Transverse colon (tissue), 4 donors: ENCODE data around the gene PRPH. TPM values are rescaled to one million over a fixed set of nuclear protein-coding genes. Genes with fewer than 3 reads are reported as not detected.

Experiments
- DNase-seq: peaks from one replicate; pipeline ENCODE4 v3.0.0-alpha.2; 2019
- H3K27ac ChIP-seq, 4 donors: fragments of 200-600 bp; sonication (generic); 2 replicates each; pipeline ENCODE4 v1.5.1; 2016 to 2018; ENCODE audit warnings: inconsistent platforms in 4 of 4
- H3K27me3 ChIP-seq: fragments of 200-600 bp; sonication (generic); 2 replicates; pipeline ENCODE4 v1.5.1; 2017; ENCODE audit warnings: inconsistent platforms
- H3K36me3 ChIP-seq, 4 donors: fragments of 200-600 bp; sonication (generic); 2 replicates each; pipeline ENCODE4 v1.5.1; 2017 to 2019; ENCODE audit warnings: inconsistent platforms in 4 of 4
- H3K4me1 ChIP-seq, 4 donors: fragments of 200-600 bp; sonication (generic); 2 replicates each; pipeline ENCODE4 v1.5.1; 2017 to 2020; ENCODE audit warnings: inconsistent platforms in 4 of 4
- H3K4me3 ChIP-seq, 4 donors: fragments of 200-600 bp; sonication (generic); 1 replicate in 1 of 4; 2 replicates in 3 of 4; pipeline versions ENCODE4 v1.5.1 to v1.6.1; 2017 to 2019; ENCODE audit warnings: inconsistent platforms in 4 of 4
- H3K9me3 ChIP-seq, 2 donors: fragments of 200-600 bp; sonication (generic); 2 replicates each; pipeline ENCODE4 v1.5.1; 2017 to 2019; ENCODE audit warnings: inconsistent platforms in 2 of 2
- EP300 ChIP-seq: sonication (generic); formaldehyde crosslinking; IDR thresholded peaks from one replicate; pipeline ENCODE4 v1.6.1; 2017; ENCODE audit warnings: antibody characterized with exemption, low read depth
- POLR2A ChIP-seq: fragments of 450-650 bp; IDR thresholded peaks from one replicate; pipeline ENCODE4 v1.6.1; 2016; ENCODE audit warnings: antibody characterized with exemption, mild to moderate bottlenecking, moderate library complexity
- POLR2AphosphoS5 ChIP-seq, 3 donors: sonication (generic); formaldehyde crosslinking; IDR thresholded peaks; one replicate each; pipeline ENCODE4 v1.6.1; 2016; ENCODE audit warnings: antibody characterized with exemption in 3 of 3
- WGBS, 2 donors: methylation state at CpG; one replicate each; pipeline ENCODE4 v1.1.5; 2018; ENCODE audit warnings: low coverage in 1 of 2; 5-methylcytosine and 5-hydroxymethylcytosine counted together
- in situ Hi-C, 4 donors: fragments of 200-750 bp; cut with MboI; loops; one replicate each; pipeline versions ENCODE4 v1.15.0 to v1.15.1; 2017; ENCODE audit warnings: low sequenced_read_pairs in 3 of 4, low pct_ligation_motif_present in 1 of 4, low pct_unique_long_range_greater_than_20kb in 1 of 4
- intact Hi-C: fragments of 100-400 bp; cut with DNase I; formaldehyde crosslinking; loops from one replicate; pipeline ENCODE4 v1.15.1; 2023; ENCODE audit warnings: low total_unique reads
- total RNA-seq, 4 donors: library from RNA; depleted of rRNA; stranded (reverse); fragments of >200 nt; gene quantifications; one replicate each; pipeline ENCODE4 v1.1.0, GENCODE V29; 2016
- TF ChIP-seq, protein P1 (sequence below), 5 experiments: fragments of 200-600 bp in 3 of 5; fragments of 450-650 bp in 2 of 5; sonication (generic) in 3 of 5; IDR thresholded peaks; 1 replicate in 2 of 5; 2 replicates in 3 of 5; pipeline ENCODE4 v1.5.1; 2016 to 2017; ENCODE audit warnings: antibody characterized with exemption in 5 of 5, inconsistent platforms in 3 of 5, mild to moderate bottlenecking in 2 of 5, moderate library complexity in 1 of 5

PRPH gene
- total RNA-seq, 4 donors from 2014 or later: 7.9 to 18.7 (median 10.5) TPM

DNA sequence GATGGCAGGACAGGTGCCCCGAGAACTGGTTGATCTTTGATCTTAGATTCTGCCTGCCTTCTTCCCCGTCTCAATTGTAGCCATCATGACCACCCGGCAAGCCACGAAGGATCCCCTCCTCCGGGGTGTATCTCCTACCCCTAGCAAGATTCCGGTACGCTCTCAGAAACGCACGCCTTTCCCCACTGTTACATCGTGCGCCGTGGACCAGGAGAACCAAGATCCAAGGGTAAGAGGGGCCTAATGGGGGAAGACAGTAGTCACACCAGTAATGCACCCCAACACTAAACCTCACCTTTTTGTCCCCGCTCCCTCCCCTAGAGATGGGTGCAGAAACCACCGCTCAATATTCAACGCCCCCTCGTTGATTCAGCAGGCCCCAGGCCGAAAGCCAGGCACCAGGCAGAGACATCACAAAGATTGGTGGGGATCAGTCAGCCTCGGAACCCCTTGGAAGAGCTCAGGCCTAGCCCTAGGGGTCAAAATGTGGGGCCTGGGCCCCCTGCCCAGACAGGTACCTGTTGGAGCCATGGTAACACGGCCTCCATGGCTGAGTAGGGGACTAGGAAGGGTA, 28.7 kb downstream of the PRPH start:
- no peaks in the 10 kb centered on the region for H3K27me3 ChIP-seq
- no peaks in the 10 kb centered on the region for H3K36me3 ChIP-seq
- peaks cover 4 to 17% (median 13%) of the 10 kb centered on the region in 4 donors for H3K4me1 ChIP-seq
- peak overlapping the region; percentile 49 to 86 (median 66) for H3K4me3 ChIP-seq
- no peak overlapping the region for H3K27ac ChIP-seq
- H3K9me3 ChIP-seq: no peaks in the 10 kb centered on the region
- DNase-seq: no peak
- WGBS, 2 donors: 14% methylated on average over 19 of the region's 19 CpGs; no CpG with 5 or more reads in 1 of the 2 donors
- in situ Hi-C loops (no loop called here), intact Hi-C loops (no loop called here)
- TF ChIP-seq POLR2A: no peak
- TF ChIP-seq POLR2AphosphoS5 (IDR thresholded peaks at IDR 0.05): no peak
- no peak for TF ChIP-seq EP300
- TF ChIP-seq, protein P1, sequence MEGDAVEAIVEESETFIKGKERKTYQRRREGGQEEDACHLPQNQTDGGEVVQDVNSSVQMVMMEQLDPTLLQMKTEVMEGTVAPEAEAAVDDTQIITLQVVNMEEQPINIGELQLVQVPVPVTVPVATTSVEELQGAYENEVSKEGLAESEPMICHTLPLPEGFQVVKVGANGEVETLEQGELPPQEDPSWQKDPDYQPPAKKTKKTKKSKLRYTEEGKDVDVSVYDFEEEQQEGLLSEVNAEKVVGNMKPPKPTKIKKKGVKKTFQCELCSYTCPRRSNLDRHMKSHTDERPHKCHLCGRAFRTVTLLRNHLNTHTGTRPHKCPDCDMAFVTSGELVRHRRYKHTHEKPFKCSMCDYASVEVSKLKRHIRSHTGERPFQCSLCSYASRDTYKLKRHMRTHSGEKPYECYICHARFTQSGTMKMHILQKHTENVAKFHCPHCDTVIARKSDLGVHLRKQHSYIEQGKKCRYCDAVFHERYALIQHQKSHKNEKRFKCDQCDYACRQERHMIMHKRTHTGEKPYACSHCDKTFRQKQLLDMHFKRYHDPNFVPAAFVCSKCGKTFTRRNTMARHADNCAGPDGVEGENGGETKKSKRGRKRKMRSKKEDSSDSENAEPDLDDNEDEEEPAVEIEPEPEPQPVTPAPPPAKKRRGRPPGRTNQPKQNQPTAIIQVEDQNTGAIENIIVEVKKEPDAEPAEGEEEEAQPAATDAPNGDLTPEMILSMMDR (IDR thresholded peaks at IDR 0.05): no peak

DNA sequence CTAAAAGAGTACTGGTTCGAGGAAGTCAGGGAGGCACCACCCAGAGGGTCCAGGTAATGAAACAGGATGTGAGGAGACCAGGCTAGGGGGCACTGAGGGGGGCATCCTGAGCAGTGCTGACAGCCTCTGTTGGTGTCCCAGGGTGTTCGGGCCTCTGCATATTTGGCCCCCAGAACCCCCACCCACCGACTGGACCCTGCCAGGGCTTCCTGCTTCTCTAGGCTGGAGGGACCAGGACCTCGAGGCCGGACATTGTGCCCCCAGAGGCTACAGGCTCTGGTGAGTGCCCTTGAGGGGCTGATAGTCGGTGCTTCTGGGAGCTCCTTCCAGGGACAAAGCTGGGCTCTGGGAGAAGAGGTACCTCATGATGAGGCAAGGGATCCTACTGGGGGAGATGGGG, 30.7 kb downstream of the PRPH start:
- in situ Hi-C loops (no loop called here), intact Hi-C loops (no loop called here)
- peaks cover 4 to 17% (median 13%) of the 10 kb centered on the region in 4 donors for H3K4me1 ChIP-seq
- no peak overlapping the region for H3K27ac ChIP-seq
- H3K9me3 ChIP-seq: no peaks in the 10 kb centered on the region
- H3K36me3 ChIP-seq: no peaks in the 10 kb centered on the region
- DNase-seq: no peak
- H3K4me3 ChIP-seq: no peak overlapping the region
- TF ChIP-seq, protein P1 (IDR thresholded peaks at IDR 0.05): no peak
- TF ChIP-seq EP300: no peak
- TF ChIP-seq POLR2AphosphoS5 (IDR thresholded peaks at IDR 0.05): no peak
- TF ChIP-seq POLR2A: no peak
- 94% methylated on average over 6 of the region's 6 CpGs; no CpG with 5 or more reads in 1 of the 2 donors for WGBS, 2 donors
- no peaks in the 10 kb centered on the region for H3K27me3 ChIP-seq

DNA sequence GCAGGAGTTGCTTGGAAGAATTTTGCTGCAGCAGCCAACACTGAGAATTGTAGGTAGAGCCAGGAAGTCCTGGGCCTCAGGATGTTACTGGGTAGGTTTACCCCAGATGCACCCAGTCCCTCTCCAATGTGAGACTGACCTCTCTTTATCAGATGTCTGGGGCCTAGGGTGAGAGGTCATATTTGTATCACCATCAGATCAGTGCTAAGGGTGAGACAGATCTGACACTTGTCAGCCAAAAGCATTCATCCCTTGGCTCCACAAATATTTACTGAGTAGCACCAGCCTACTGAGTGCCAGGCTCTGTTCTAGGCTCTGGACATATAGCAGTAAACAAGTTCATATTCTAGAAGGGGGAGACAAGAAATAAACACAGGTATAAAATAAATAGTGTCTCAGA, 32.4 kb downstream of the PRPH start:
- H3K4me1 ChIP-seq: peaks cover 4 to 23% (median 12%) of the 10 kb centered on the region in 4 donors
- in situ Hi-C loops (no loop called here), intact Hi-C loops (no loop called here)
- no peak for DNase-seq
- no peak overlapping the region for H3K27ac ChIP-seq
- H3K4me3 ChIP-seq: no peak overlapping the region
- H3K27me3 ChIP-seq: peaks cover 4% of the 10 kb centered on the region
- no peaks in the 10 kb centered on the region for H3K9me3 ChIP-seq
- no peak for TF ChIP-seq POLR2AphosphoS5 (IDR thresholded peaks at IDR 0.05)
- no peak for TF ChIP-seq POLR2A
- no peak for TF ChIP-seq EP300
- TF ChIP-seq, protein P1 (IDR thresholded peaks at IDR 0.05): no peak
- H3K36me3 ChIP-seq: no peaks in the 10 kb centered on the region

DNA sequence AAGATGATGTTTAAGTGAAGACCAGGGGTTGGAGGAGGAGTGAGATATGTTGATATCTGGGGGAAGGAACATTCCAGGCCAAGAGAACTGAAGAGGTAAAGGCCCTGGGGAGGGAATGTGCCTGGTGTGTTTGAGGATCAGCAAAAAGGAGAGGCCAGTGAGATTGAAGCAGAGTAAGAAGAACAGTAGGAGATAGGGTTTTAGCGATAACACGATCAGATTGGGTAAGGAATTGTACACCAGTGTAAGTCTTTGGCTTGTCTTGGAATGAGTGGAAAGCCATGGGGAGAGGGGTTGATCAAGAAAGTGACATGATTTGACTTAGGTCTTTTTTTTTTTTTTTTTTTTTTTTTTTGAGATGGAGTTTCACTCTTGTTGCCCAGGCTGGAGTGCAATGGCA, 32.9 kb downstream of the PRPH start:
- H3K9me3 ChIP-seq: no peaks in the 10 kb centered on the region
- peaks cover 9% of the 10 kb centered on the region for H3K27me3 ChIP-seq
- no peak for TF ChIP-seq POLR2A
- no peak for TF ChIP-seq EP300
- TF ChIP-seq POLR2AphosphoS5 (IDR thresholded peaks at IDR 0.05): no peak
- TF ChIP-seq, protein P1 (IDR thresholded peaks at IDR 0.05): no peak
- no peak for DNase-seq
- no peak overlapping the region for H3K27ac ChIP-seq
- in situ Hi-C loops (no loop called here), intact Hi-C loops (no loop called here)
- peaks cover 4 to 22% (median 11%) of the 10 kb centered on the region in 4 donors for H3K4me1 ChIP-seq
- H3K36me3 ChIP-seq: no peaks in the 10 kb centered on the region
- H3K4me3 ChIP-seq: no peak overlapping the region
- WGBS, 2 donors: 91 to 96% methylated on average over 2 of the region's 2 CpGs
